ENCODE data around the gene HEXIM1.

HEXIM1 gene

DNA sequence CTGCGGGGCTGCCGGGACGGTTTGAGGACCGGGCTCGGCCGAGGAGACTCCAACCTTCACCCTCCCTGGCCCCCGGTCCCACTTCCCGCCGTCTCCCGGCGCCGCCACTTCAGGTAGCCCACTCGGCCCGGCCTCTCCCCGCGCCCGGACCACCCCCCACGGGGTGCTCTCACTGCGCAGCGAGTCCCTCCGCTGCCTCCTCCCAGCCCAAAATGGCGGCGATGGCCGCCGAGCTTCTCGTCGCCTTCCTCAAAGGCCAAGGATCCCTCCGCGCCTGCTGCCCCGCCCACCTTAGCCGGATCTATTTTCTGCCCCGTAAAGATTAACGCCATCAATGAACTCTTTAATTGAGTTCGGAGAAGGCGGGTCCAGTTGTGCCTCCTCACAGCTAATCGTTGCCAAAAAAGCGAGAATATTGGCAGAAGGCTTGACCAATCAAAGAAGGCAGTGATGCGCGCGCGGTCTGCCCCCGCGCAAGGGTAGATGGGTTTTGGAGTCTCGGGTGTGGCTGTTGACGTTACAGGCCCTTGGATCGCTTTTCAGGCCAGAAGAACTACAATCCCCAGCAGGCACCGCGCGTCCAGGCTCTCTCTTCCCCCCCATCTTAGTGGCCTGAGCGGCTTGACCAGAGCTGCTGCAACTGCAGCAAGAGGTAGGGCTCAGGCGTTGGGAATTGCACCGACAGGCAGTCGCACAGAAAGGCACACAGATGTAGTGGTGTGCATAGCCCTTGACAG lies 13.2 kb downstream of the HEXIM1 start, which contains the start of gene HEXIM2:
TSS of gene HEXIM2 (plus strand) at position 588 of the 737 bp plus-strand sequence. CDS start 919 bp downstream, outside the sequence.
- no peaks in the 10 kb centered on the region for H3K79me1 ChIP-seq (ENCODE audit: low read depth, low read length)
- no peaks in the 10 kb centered on the region for H3K9me3 ChIP-seq (replicated peaks in 1 of 2; ENCODE audit: control insufficient read depth in 2 of 2, insufficient read depth in 1 of 2, low read depth in 1 of 2, low read length in 2 of 2)
- peak within 1 kb of the TSS; percentile 100 for H2BK5ac ChIP-seq (ENCODE audit: low read length)
- H3K36me3 ChIP-seq (replicated peaks in 1 of 2; ENCODE audit: control insufficient read depth in 2 of 2, insufficient read depth in 2 of 2, low read length in 2 of 2): peaks cover 2 to 15% of the 10 kb centered on the region in 2 donors
- H3K27me3 ChIP-seq (ENCODE audit: control insufficient read depth in 3 of 3, insufficient read depth in 3 of 3, low read depth in 1 of 3, low read length in 3 of 3): no peaks in the 10 kb centered on the region
- peak within 1 kb of the TSS; percentile 97 for H3K4ac ChIP-seq (ENCODE audit: low read length)
- H3K27ac ChIP-seq (replicated peaks; ENCODE audit: low read length): peak within 1 kb of the TSS; percentile 95
- peak within 1 kb of the TSS; percentile 65 for H3K4me2 ChIP-seq (ENCODE audit: insufficient read depth, low read length, poor library complexity, severe bottlenecking)
- peak within 1 kb of the TSS; percentile 85 for H4K91ac ChIP-seq (ENCODE audit: low read depth, low read length, poor library complexity)
- H2BK15ac ChIP-seq (ENCODE audit: low read length): peak within 1 kb of the TSS; percentile 87
- H4K8ac ChIP-seq (ENCODE audit: low read depth, low read length): peak within 1 kb of the TSS; percentile 90
- H2AK5ac ChIP-seq (ENCODE audit: low read depth, low read length): peak within 1 kb of the TSS; percentile 97
- no CpG with 5 or more reads among the region's 53 CpGs for WGBS, 2 donors (ENCODE audit: extremely low coverage in 2 of 2, insufficient read length in 2 of 2, insufficient replicate concordance in 1 of 2)
- H3K9ac ChIP-seq (ENCODE audit: low read depth, low read length, poor library complexity): peak within 1 kb of the TSS; percentile 96
- H3K4me1 ChIP-seq (ENCODE audit: control insufficient read depth in 2 of 2, insufficient read depth in 1 of 2, low read depth in 1 of 2, low read length in 2 of 2): peaks cover 10 to 11% of the 10 kb centered on the region in 2 donors
- H3K23ac ChIP-seq (ENCODE audit: low read depth, low read length, poor library complexity): peak within 1 kb of the TSS; percentile 97
- peak within 1 kb of the TSS; percentile 100 for H3K18ac ChIP-seq (ENCODE audit: low read length)
- peak within 1 kb of the TSS; percentile 74 for H2AFZ ChIP-seq (ENCODE audit: low read length)
- H2BK12ac ChIP-seq (ENCODE audit: low read length): peak within 1 kb of the TSS; percentile 18
- H3K14ac ChIP-seq (ENCODE audit: low read length): peak within 1 kb of the TSS; percentile 26
- peak within 1 kb of the TSS; percentile 91 for H3K4me3 ChIP-seq (ENCODE audit: low read length in 2 of 2)
- peak; percentile 100 for DNase-seq (ENCODE audit: low spot score)
- peak within 1 kb of the TSS; percentile 97 for H2BK120ac ChIP-seq (ENCODE audit: low read depth, low read length)

- peak overlapping the region; percentile 87 for H2BK15ac ChIP-seq (ENCODE audit: low read length)
- WGBS, 2 donors (ENCODE audit: extremely low coverage in 2 of 2, insufficient read length in 2 of 2, insufficient replicate concordance in 1 of 2): no CpG with 5 or more reads among the region's 9 CpGs
These were observed 13.9 kb downstream of the HEXIM1 start for GRCh38 chr17:45162025-45162687.

DNA sequence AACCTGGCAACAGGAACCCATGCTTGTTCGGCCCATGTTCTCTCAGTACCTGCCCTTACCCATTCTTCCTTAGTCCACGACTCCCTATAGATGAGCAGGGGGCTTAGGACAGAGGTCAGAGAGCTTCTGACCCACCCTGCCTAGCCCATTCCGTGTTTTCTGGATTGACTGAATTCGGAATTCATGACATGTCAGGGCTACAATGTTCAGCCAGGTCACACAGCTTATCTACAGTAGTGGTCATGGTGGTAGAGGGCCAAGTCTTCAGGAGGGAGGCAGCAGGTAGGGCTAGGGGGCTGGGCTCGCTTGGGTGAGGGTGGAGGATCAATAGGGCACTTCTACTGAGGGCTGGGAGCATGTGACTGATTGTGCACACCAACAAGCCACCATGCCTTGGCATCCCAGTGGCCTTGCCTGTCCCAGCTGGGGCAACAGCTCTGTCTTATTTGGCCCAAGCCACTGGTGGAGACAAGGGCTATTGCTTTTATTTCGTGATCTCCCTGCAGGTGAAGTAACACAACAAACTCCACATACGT lies 16.5 kb downstream of the HEXIM1 start:
- H3K18ac ChIP-seq (ENCODE audit: low read length): no peak overlapping the region
- H3K27ac ChIP-seq (replicated peaks; ENCODE audit: low read length): no peak overlapping the region
- H3K14ac ChIP-seq (ENCODE audit: low read length): no peak overlapping the region
- H3K4ac ChIP-seq (ENCODE audit: low read length): no peak overlapping the region
- no peak overlapping the region for H2BK5ac ChIP-seq (ENCODE audit: low read length)
- H3K79me1 ChIP-seq (ENCODE audit: low read depth, low read length): no peaks in the 10 kb centered on the region
- no peak overlapping the region for H4K8ac ChIP-seq (ENCODE audit: low read depth, low read length)
- no peak overlapping the region for H3K4me2 ChIP-seq (ENCODE audit: insufficient read depth, low read length, poor library complexity, severe bottlenecking)
- no peaks in the 10 kb centered on the region for H3K9me3 ChIP-seq (replicated peaks in 1 of 2; ENCODE audit: control insufficient read depth in 2 of 2, insufficient read depth in 1 of 2, low read depth in 1 of 2, low read length in 2 of 2)
- no peak for DNase-seq (ENCODE audit: low spot score)
- no peak overlapping the region for H2AK5ac ChIP-seq (ENCODE audit: low read depth, low read length)
- no peak overlapping the region for H2BK12ac ChIP-seq (ENCODE audit: low read length)
- no CpG with 5 or more reads among the region's 7 CpGs for WGBS, 2 donors (ENCODE audit: extremely low coverage in 2 of 2, insufficient read length in 2 of 2, insufficient replicate concordance in 1 of 2)
- no peak overlapping the region for H3K4me3 ChIP-seq (ENCODE audit: low read length in 2 of 2)
- H3K4me1 ChIP-seq (ENCODE audit: control insufficient read depth in 2 of 2, insufficient read depth in 1 of 2, low read depth in 1 of 2, low read length in 2 of 2): peaks cover 8 to 11% of the 10 kb centered on the region in 2 donors
- H2BK15ac ChIP-seq (ENCODE audit: low read length): no peak overlapping the region
- no peak overlapping the region for H2BK120ac ChIP-seq (ENCODE audit: low read depth, low read length)
- no peak overlapping the region for H3K23ac ChIP-seq (ENCODE audit: low read depth, low read length, poor library complexity)
- H3K9ac ChIP-seq (ENCODE audit: low read depth, low read length, poor library complexity): no peak overlapping the region
- H3K27me3 ChIP-seq (ENCODE audit: control insufficient read depth in 3 of 3, insufficient read depth in 3 of 3, low read depth in 1 of 3, low read length in 3 of 3): no peaks in the 10 kb centered on the region
- no peak overlapping the region for H4K91ac ChIP-seq (ENCODE audit: low read depth, low read length, poor library complexity)
- peaks cover 2 to 16% of the 10 kb centered on the region in 2 donors for H3K36me3 ChIP-seq (replicated peaks in 1 of 2; ENCODE audit: control insufficient read depth in 2 of 2, insufficient read depth in 2 of 2, low read length in 2 of 2)
- no peak overlapping the region for H2AFZ ChIP-seq (ENCODE audit: low read length)

More at GRCh38 chr17:45162025-45162687, 13.9 kb downstream of the HEXIM1 start:
- Histone ChIP-seq H3K36me3 (replicated peaks in 1 of 2; ENCODE audit: control insufficient read depth in 2 of 2, insufficient read depth in 2 of 2, low read length in 2 of 2) (peaks cover 2 to 15% of the 10 kb centered on the region in 2 donors), H3K4me3 (ENCODE audit: low read length in 2 of 2) (peak overlapping the region; percentile 46 to 68), H3K14ac (ENCODE audit: low read length) (no peak overlapping the region), H4K8ac (ENCODE audit: low read depth, low read length) (no peak overlapping the region), H2BK12ac (ENCODE audit: low read length) (peak overlapping the region; percentile 18), H2AFZ (ENCODE audit: low read length) (peak overlapping the region; percentile 32), H3K4ac (ENCODE audit: low read length) (peak overlapping the region; percentile 96), H3K9me3 (replicated peaks in 1 of 2; ENCODE audit: control insufficient read depth in 2 of 2, insufficient read depth in 1 of 2, low read depth in 1 of 2, low read length in 2 of 2) (no peaks in the 10 kb centered on the region), H2BK120ac (ENCODE audit: low read depth, low read length) (peak overlapping the region; percentile 65), H3K27ac (replicated peaks; ENCODE audit: low read length) (peak overlapping the region; percentile 68), H3K27me3 (ENCODE audit: control insufficient read depth in 3 of 3, insufficient read depth in 3 of 3, low read depth in 1 of 3, low read length in 3 of 3) (no peaks in the 10 kb centered on the region), H3K4me1 (ENCODE audit: control insufficient read depth in 2 of 2, insufficient read depth in 1 of 2, low read depth in 1 of 2, low read length in 2 of 2) (peaks cover 10 to 11% of the 10 kb centered on the region in 2 donors), H4K91ac (ENCODE audit: low read depth, low read length, poor library complexity) (peak overlapping the region; percentile 85), H3K23ac (ENCODE audit: low read depth, low read length, poor library complexity) (peak overlapping the region; percentile 81), H3K79me1 (ENCODE audit: low read depth, low read length) (no peaks in the 10 kb centered on the region), H2BK5ac (ENCODE audit: low read length) (peak overlapping the region; percentile 26), H2AK5ac (ENCODE audit: low read depth, low read length) (peak overlapping the region; percentile 87), H3K4me2 (ENCODE audit: insufficient read depth, low read length, poor library complexity, severe bottlenecking) (peak overlapping the region; percentile 65), H3K18ac (ENCODE audit: low read length) (peak overlapping the region; percentile 94), H3K9ac (ENCODE audit: low read depth, low read length, poor library complexity) (peak overlapping the region; percentile 73)
- no peak for DNase-seq (ENCODE audit: low spot score)

All from neuronal stem cell (in vitro differentiated cells).